LNCaP clone FGC (cell line): ENCODE data around the gene PBLD.
"Not testable (repeated sequence)": the region's sequence is repeated elsewhere in the genome, so short reads cannot be mapped to it uniquely, and the experiment has no call there.

Experiments used
- DNase-seq: peaks from one replicate; pipeline ENCODE4 v3.0.0-alpha.2; 2011; ENCODE audit warnings: low read depth
- H3K4me3 ChIP-seq: 2 replicates; pipeline ENCODE4 v1.5.1; 2011; ENCODE audit warnings: mild to moderate bottlenecking, low read depth, low read length, control low read depth
- CTCF ChIP-seq: IDR thresholded peaks from 2 replicates; pipeline ENCODE4 v1.5.1; 2012; ENCODE audit warnings: mild to moderate bottlenecking; ENCODE audit not compliant: control insufficient read depth, insufficient read depth; ENCODE audit errors: extremely low read depth

PBLD gene

GRCh38 chr10:68280758-68281157 lies 52.0 kb downstream of the PBLD start:
- DNase-seq: no peak
- no peak for TF ChIP-seq CTCF
- H3K4me3 ChIP-seq: no peak overlapping the region

GRCh38 chr10:68278906-68279753 lies 53.6 kb downstream of the PBLD start:
- DNase-seq, H3K4me3 ChIP-seq: not testable (repeated sequence)

- H3K4me3 ChIP-seq, DNase-seq: not testable (repeated sequence)
Measured at GRCh38 chr10:68277814-68278213, 54.9 kb downstream of the PBLD start.

GRCh38 chr10:68276224-68276623 lies 56.5 kb downstream of the PBLD start:
- DNase-seq: no peak
- TF ChIP-seq CTCF: no peak
- no peak overlapping the region for H3K4me3 ChIP-seq

- no peak for TF ChIP-seq CTCF
- DNase-seq: no peak
- H3K4me3 ChIP-seq: no peak overlapping the region
Measured at GRCh38 chr10:68275600-68276126, 57.1 kb downstream of the PBLD start.

GRCh38 chr10:68272833-68273232 lies 59.9 kb downstream of the PBLD start:
- TF ChIP-seq CTCF: no peak
- no peak overlapping the region for H3K4me3 ChIP-seq
- DNase-seq: no peak

GRCh38 chr10:68271196-68271882 lies 61.4 kb downstream of the PBLD start:
- no peak for TF ChIP-seq CTCF
- no peak for DNase-seq
- H3K4me3 ChIP-seq: no peak overlapping the region
